Measurements from ENCODE around the gene LMTK3. TPM values are rescaled to one million over a fixed set of nuclear protein-coding genes. Genes with fewer than 3 reads are reported as not detected.
"Not testable (repeated sequence)": the region's sequence is repeated elsewhere in the genome, so short reads cannot be mapped to it uniquely, and the experiment has no call there.

The LMTK3 gene
- total and polyA plus RNA-seq, 2 of the 4 experiments (the other 2 are of a cell fraction): 0.18 to 0.87 TPM

- TF ChIP-seq MXI1 (IDR thresholded peaks at IDR 0.05; ENCODE audit: borderline replicate concordance, low read depth, low read length): no peak
These were observed 21.9 kb downstream of the LMTK3 start (continued) for GRCh38 chr19:48489608-48490216.

- Histone ChIP-seq H3K18ac (ENCODE audit: low read depth, low read length) (peak overlapping the region; percentile 1; the same call in 1 of the 2 replicates), H2BK20ac (ENCODE audit: low read depth, low read length) (peak overlapping the region; percentile 93), H3K4ac (ENCODE audit: low read depth, low read length) (peak overlapping the region; percentile 89), H2BK5ac (ENCODE audit: low read depth, low read length, poor library complexity, severe bottlenecking) (peak overlapping the region; percentile 64), H2AK9ac (replicated peaks; ENCODE audit: low read depth, low read length, poor library complexity) (peak overlapping the region; percentile 89), H3K23ac (ENCODE audit: low read depth, low read length) (peak overlapping the region; percentile 80; the same call in 1 of the 2 replicates), H3K27ac (ENCODE audit: insufficient read depth, low read length) (peak overlapping the region; percentile 0; the same call in 1 of the 2 replicates), H4K91ac (ENCODE audit: insufficient read depth, low read depth, low read length) (peak overlapping the region; percentile 79), H2BK15ac (ENCODE audit: low read depth, low read length) (peak overlapping the region; percentile 62), H4K5ac (ENCODE audit: low read depth, low read length) (peak overlapping the region; percentile 8; the same call in 1 of the 2 replicates), H3K14ac (replicated peaks; ENCODE audit: low read depth, low read length) (peak overlapping the region; percentile 72), H3K56ac (ENCODE audit: extremely low read depth, insufficient read depth, low read length) (peak overlapping the region; percentile 11; the same call in 1 of the 2 replicates), H2AK5ac (ENCODE audit: low read depth, low read length) (peak overlapping the region; percentile 76), H4K8ac (ENCODE audit: low read depth in 2 of 2, low read length in 2 of 2) (peak overlapping the region in 1 of 2 experiments; percentile 55; a peak in 1 of 4 replicates), H2BK120ac (ENCODE audit: low read depth, low read length) (peak overlapping the region; percentile 77), H2AFZ (replicated peaks; ENCODE audit: low read length, poor library complexity) (peak overlapping the region; percentile 79), H3K4me1 (ENCODE audit: control insufficient read depth, insufficient read depth, low read length) (peaks cover 12% of the 10 kb centered on the region), H3K9me1 (ENCODE audit: insufficient read depth, low read length) (peaks cover 14% of the 10 kb centered on the region)
- POLR2A ChIA-PET (ENCODE audit: unreplicated experiment); H3K79me1 ChIP-seq (ENCODE audit: low read depth in 1 of 2, low read length in 2 of 2); H3K36me3 ChIP-seq (ENCODE audit: control insufficient read depth, insufficient read depth, low read length); DNase-seq; H3K9ac ChIP-seq (ENCODE audit: low read depth, low read length); ATAC-seq (ENCODE audit: low read depth); dilution Hi-C loops (cut with HindIII; ENCODE audit: low sequenced_read_pairs, unreplicated experiment); H3K4me2 ChIP-seq (ENCODE audit: low read depth, low read length); H3K27me3 ChIP-seq (ENCODE audit: control insufficient read depth, insufficient read depth, low read length); H3K9me3 ChIP-seq (ENCODE audit: control insufficient read depth, insufficient read depth, low read length); H3K4me3 ChIP-seq (ENCODE audit: insufficient read depth, low read depth, low read length); BruUV-seq (replicated peaks); in situ Hi-C loops (cut with MboI; ENCODE audit: low sequenced_read_pairs); intact Hi-C loops (cut with micrococcal nuclease); H4K20me1 ChIP-seq (ENCODE audit: insufficient read depth, low read length): not testable (repeated sequence)
- CTCF ChIA-PET: interaction anchor here (0.6 to 4.4 kb wide), 3 partner anchors 78 to 129 kb away, joined by 4 to 35 read pairs (median 5); no protein-coding TSS in a partner anchor
- WGBS, 2 experiments (ENCODE audit: extremely low coverage in 2 of 2, insufficient read length in 1 of 2): no CpG with 5 or more reads among the region's 7 CpGs
These were observed 23.2 kb downstream of the LMTK3 start for GRCh38 chr19:48488478-48488877.

Measured in IMR-90 (cell line).